Loucy (cell line): ENCODE data around the gene GOLGA6L10.
"Not testable (repeated sequence)": the region's sequence is repeated elsewhere in the genome, so short reads cannot be mapped to it uniquely, and the experiment has no call there.

Experiments used
- H2AFZ ChIP-seq: fragments of 200-600 bp; sonication (generic); 2 replicates; pipeline ENCODE4 v1.6.0; 2016; ENCODE audit warnings: antibody characterized with exemption, mild to moderate bottlenecking, low read length, moderate library complexity
- H3F3A ChIP-seq: fragments of 200-600 bp; 2 replicates; pipeline ENCODE4 v1.6.0; 2016; ENCODE audit warnings: antibody characterized with exemption, low read depth, mild to moderate bottlenecking
- H3K27me3 ChIP-seq: fragments of 200-600 bp; sonication (generic); 2 replicates; pipeline ENCODE4 v1.6.1; 2014; ENCODE audit warnings: low read length, mild to moderate bottlenecking; ENCODE audit not compliant: insufficient read depth, poor library complexity, severe bottlenecking
- H3K36me3 ChIP-seq: fragments of 200-600 bp; sonication (generic); 2 replicates; pipeline ENCODE4 v1.6.1; 2016; ENCODE audit warnings: low read length; ENCODE audit not compliant: insufficient read depth
- H3K4me1 ChIP-seq: fragments of 200-600 bp; sonication (generic); 2 replicates; pipeline ENCODE4 v1.5.1; 2014; ENCODE audit warnings: low read length, mild to moderate bottlenecking; ENCODE audit not compliant: insufficient read depth, poor library complexity, severe bottlenecking
- H3K4me2 ChIP-seq: fragments of 200-600 bp; sonication (generic); 2 replicates; pipeline ENCODE4 v1.6.0; 2014; ENCODE audit warnings: antibody characterized with exemption, low read length, low read depth, mild to moderate bottlenecking; ENCODE audit not compliant: poor library complexity, severe bottlenecking
- H3K4me3 ChIP-seq: fragments of 200-600 bp; sonication (generic); 2 replicates; pipeline ENCODE4 v1.5.1; 2014; ENCODE audit warnings: low read length, mild to moderate bottlenecking, mixed read lengths; ENCODE audit not compliant: poor library complexity, severe bottlenecking
- H3K79me2 ChIP-seq: fragments of 200-600 bp; sonication (generic); 2 replicates; pipeline ENCODE4 v1.6.1; 2014; ENCODE audit warnings: low read length; ENCODE audit not compliant: insufficient read depth
- H3K9ac ChIP-seq: fragments of 200-600 bp; sonication (generic); 2 replicates; pipeline ENCODE4 v1.6.0; 2014; ENCODE audit warnings: mild to moderate bottlenecking, low read depth, low read length, moderate library complexity; ENCODE audit not compliant: poor library complexity, severe bottlenecking
- H3K9me2 ChIP-seq: fragments of 200-600 bp; sonication (generic); replicated peaks from 2 replicates; pipeline ENCODE4 v1.6.1; 2016; ENCODE audit warnings: low read depth, low read length, mixed read lengths
- H3K9me3 ChIP-seq: fragments of 200-600 bp; sonication (generic); 2 replicates; pipeline ENCODE4 v1.6.1; 2014; ENCODE audit warnings: mild to moderate bottlenecking, antibody characterized with exemption, low read length, low read depth; ENCODE audit not compliant: insufficient read depth
- H4K20me1 ChIP-seq: fragments of 200-600 bp; sonication (generic); 2 replicates; pipeline ENCODE4 v1.6.0; 2014; ENCODE audit warnings: antibody characterized with exemption, low read length, mild to moderate bottlenecking; ENCODE audit not compliant: insufficient read depth, poor library complexity, severe bottlenecking
- CTCF ChIP-seq: fragments of 200-600 bp; sonication (generic); conservative IDR thresholded peaks from 2 replicates; pipeline ENCODE4 v1.5.1; 2014; ENCODE audit warnings: mild to moderate bottlenecking, antibody characterized with exemption, low read length
- EZH2phosphoT487 ChIP-seq: fragments of 200-600 bp; IDR thresholded peaks from 2 replicates; pipeline ENCODE4 v1.6.1; 2018; ENCODE audit warnings: antibody characterized with exemption, mild to moderate bottlenecking, moderate library complexity, borderline replicate concordance

GOLGA6L10 gene

GRCh38 chr15:82317091-82317489 is 32.2 kb downstream of the GOLGA6L10 start:
- Histone ChIP-seq H3K9me3 (no peaks in the 10 kb centered on the region), H3K27me3 (no peaks in the 10 kb centered on the region), H3K36me3 (no peaks in the 10 kb centered on the region), H3F3A (no peaks in the 10 kb centered on the region), H3K79me2 (no peaks in the 10 kb centered on the region), H2AFZ (no peak overlapping the region), H3K4me2 (no peak overlapping the region), H3K9ac (no peak overlapping the region), H3K4me3 (no peak overlapping the region), H3K4me1 (no peaks in the 10 kb centered on the region), H3K9me2 (no peaks in the 10 kb centered on the region), H4K20me1 (no peaks in the 10 kb centered on the region)
- TF ChIP-seq CTCF (no peak), EZH2phosphoT487 (no peak)

GRCh38 chr15:82316247-82317090 is 32.8 kb downstream of the GOLGA6L10 start:
- H3F3A ChIP-seq, H3K4me2 ChIP-seq, H3K9me3 ChIP-seq, H3K4me1 ChIP-seq, H3K9ac ChIP-seq, H2AFZ ChIP-seq, H3K79me2 ChIP-seq, H3K27me3 ChIP-seq, H3K4me3 ChIP-seq, H3K9me2 ChIP-seq, H4K20me1 ChIP-seq, H3K36me3 ChIP-seq: not testable (repeated sequence)

- Histone ChIP-seq H3K79me2 (no peaks in the 10 kb centered on the region), H3K27me3 (no peaks in the 10 kb centered on the region), H3K9me3 (no peaks in the 10 kb centered on the region), H3F3A (no peaks in the 10 kb centered on the region), H3K9ac (no peak overlapping the region), H4K20me1 (no peaks in the 10 kb centered on the region), H2AFZ (no peak overlapping the region), H3K4me3 (no peak overlapping the region), H3K4me1 (no peaks in the 10 kb centered on the region), H3K9me2 (no peaks in the 10 kb centered on the region), H3K36me3 (no peaks in the 10 kb centered on the region), H3K4me2 (no peak overlapping the region)
- TF ChIP-seq EZH2phosphoT487 (no peak), CTCF (no peak)
Observed at GRCh38 chr15:82315519-82316246, 33.6 kb downstream of the GOLGA6L10 start.
